Mucosa of descending colon (tissue), 3 donors: ENCODE measurements around the gene MAGI2. TPM values are rescaled to one million over a fixed set of nuclear protein-coding genes. Genes with fewer than 3 reads are reported as not detected.
"Not testable (repeated sequence)": the region's sequence is repeated elsewhere in the genome, so short reads cannot be mapped to it uniquely, and the experiment has no call there.

Experiments used
- ATAC-seq: fragments of 200-7000 bp; cut with Tn5 transposase; one replicate; pipeline ENCODE4 v1.9.1; 2020; ENCODE audit warnings: mild to moderate bottlenecking, moderate library complexity
- DNase-seq, 3 donors: peaks; one replicate each; pipeline ENCODE4 v3.0.0-alpha.2; 2020
- H3K36me3 ChIP-seq: fragments of 200-600 bp; one replicate; pipeline ENCODE4 v1.8.0; 2021; ENCODE audit warnings: low read depth, mild to moderate bottlenecking
- H3K4me1 ChIP-seq: fragments of 200-600 bp; one replicate; pipeline ENCODE4 v1.8.0; 2021; ENCODE audit warnings: low read depth, mild to moderate bottlenecking
- H3K4me3 ChIP-seq: fragments of 200-600 bp; one replicate; pipeline ENCODE4 v1.8.0; 2021; ENCODE audit warnings: mild to moderate bottlenecking
- H3K9me3 ChIP-seq: fragments of 200-600 bp; one replicate; pipeline ENCODE4 v1.8.0; 2021; ENCODE audit warnings: mild to moderate bottlenecking
- intact Hi-C, 2 donors: fragments of 100-400 bp; cut with DNase I in 1 of 2; cut with micrococcal nuclease in 1 of 2; formaldehyde crosslinking; loops; one replicate each; pipeline versions ENCODE4 v1.11.0 to v1.11.1; 2022; cut with DNase I, micrococcal nuclease
- total RNA-seq, 3 donors: library from RNA; stranded (reverse); fragmentation: NEBNext Ultra II Directional in 2 of 3; extraction: Animal tissue kit (Norgen Biotek cat#: 25700) in 2 of 3; gene quantifications; one replicate each; pipeline versions ENCODE4 v1.2.1 to v1.2.4, GENCODE V29; 2021 to 2023
- TF ChIP-seq, protein P1 (sequence below): fragments of 200-600 bp; IDR thresholded peaks from one replicate; pipeline ENCODE4 v1.8.0; 2022; ENCODE audit warnings: antibody characterized with exemption, mild to moderate bottlenecking
- donor health status: DM: no; HTN: no; CAD: no; lungs with moderate emphysema.
- donor health status: DM: no; HTN: no; CAD: no.
- donor health status: DM: no; HTN: yes; CAD: no.

The MAGI2 gene
- total RNA-seq, 3 donors from 2014 or later = 1.9 to 14.5 (median 2.7) TPM

DNA sequence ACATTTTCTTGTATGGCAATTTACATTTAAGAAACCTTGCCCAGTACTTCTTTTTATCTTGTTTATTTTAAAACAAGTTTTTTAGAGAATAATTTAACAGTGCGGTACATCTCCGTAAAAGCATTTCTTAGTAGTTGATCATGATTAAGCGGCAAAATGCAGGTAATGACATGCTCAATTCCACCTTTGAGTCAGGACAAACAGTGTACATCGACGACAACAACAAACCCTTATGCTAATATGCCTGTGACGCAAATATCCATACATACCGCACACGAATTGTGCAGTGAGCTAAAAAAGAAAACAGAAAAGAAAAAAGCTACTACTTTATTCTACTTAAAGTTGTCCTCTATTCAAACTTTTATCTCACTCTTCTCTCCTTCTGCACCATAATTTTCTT lies 1.9 kb downstream of the MAGI2 start:
- Histone ChIP-seq H3K9me3 (no peaks in the 10 kb centered on the region), H3K4me3 (no peak overlapping the region), H3K4me1 (no peaks in the 10 kb centered on the region), H3K36me3 (no peaks in the 10 kb centered on the region)
- DNase-seq (no peak), ATAC-seq (no peak)
- intact Hi-C loops = no loop called here
- TF ChIP-seq, protein P1, sequence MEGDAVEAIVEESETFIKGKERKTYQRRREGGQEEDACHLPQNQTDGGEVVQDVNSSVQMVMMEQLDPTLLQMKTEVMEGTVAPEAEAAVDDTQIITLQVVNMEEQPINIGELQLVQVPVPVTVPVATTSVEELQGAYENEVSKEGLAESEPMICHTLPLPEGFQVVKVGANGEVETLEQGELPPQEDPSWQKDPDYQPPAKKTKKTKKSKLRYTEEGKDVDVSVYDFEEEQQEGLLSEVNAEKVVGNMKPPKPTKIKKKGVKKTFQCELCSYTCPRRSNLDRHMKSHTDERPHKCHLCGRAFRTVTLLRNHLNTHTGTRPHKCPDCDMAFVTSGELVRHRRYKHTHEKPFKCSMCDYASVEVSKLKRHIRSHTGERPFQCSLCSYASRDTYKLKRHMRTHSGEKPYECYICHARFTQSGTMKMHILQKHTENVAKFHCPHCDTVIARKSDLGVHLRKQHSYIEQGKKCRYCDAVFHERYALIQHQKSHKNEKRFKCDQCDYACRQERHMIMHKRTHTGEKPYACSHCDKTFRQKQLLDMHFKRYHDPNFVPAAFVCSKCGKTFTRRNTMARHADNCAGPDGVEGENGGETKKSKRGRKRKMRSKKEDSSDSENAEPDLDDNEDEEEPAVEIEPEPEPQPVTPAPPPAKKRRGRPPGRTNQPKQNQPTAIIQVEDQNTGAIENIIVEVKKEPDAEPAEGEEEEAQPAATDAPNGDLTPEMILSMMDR = no peak

DNA sequence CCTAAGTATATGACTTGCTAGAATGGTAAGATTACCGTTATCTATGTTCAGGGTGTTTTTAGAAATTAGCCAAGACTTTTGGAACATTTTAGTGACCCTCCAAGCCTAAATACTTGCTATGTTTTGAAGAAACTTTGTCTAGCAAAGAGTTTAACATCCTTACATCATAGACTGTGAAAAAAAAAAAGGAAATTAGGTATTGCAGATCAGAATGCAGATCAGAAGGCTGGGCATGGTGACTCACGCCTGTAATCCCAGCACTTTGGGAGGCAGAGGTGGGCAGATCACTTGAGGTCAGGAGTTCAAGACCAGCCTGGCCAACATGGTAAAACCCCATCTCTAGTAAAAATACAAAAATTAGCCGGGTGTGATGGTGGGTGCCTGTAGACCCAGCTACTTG lies 10.7 kb downstream of the MAGI2 start:
- H3K36me3 ChIP-seq, H3K4me3 ChIP-seq, H3K9me3 ChIP-seq, H3K4me1 ChIP-seq, DNase-seq, ATAC-seq, intact Hi-C loops: not testable (repeated sequence)

DNA sequence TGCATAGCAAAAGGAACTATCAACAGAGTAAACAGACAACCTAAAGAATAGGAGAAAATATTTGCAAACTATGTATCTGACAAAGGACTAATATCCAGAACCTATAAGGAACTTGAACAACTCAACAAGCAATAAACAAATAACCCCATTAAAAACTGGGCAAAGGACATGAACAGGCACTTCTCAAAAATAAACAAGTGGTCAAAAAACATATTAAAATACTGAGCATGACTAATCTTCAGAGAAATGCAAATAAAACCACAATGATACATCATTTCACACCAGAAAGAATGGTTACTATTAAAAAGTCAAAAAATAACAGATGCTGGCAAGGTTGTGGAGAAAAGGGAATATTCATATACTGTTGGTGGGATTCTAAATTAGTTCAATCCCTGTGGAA lies 17.1 kb downstream of the MAGI2 start:
- ATAC-seq (no peak), DNase-seq (no peak)
- Histone ChIP-seq H3K9me3 (no peaks in the 10 kb centered on the region), H3K4me1 (no peaks in the 10 kb centered on the region), H3K4me3 (no peak overlapping the region), H3K36me3 (no peaks in the 10 kb centered on the region)
- intact Hi-C loops = no loop called here
- TF ChIP-seq, protein P1 = no peak

DNA sequence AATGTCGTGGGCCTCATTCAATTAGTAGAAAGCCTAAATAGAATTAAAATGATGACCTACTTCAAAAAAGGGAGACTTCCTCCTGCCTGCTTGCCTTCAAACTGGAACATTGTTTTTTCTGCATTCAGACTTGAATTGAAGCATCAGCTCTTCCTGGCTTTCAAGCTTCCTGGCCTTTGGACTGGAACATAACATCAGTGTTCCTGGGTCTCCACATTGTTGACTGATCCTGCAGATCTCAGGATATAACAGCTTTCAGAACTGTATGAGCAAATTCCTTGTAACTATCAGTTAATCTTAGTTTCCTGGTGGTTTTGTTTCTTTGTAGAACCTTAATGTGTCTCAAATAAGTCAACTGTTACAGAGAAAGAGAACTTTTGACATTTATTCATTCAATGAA lies 18.6 kb downstream of the MAGI2 start:
- TF ChIP-seq, protein P1 = no peak
- H3K4me3 ChIP-seq = no peak overlapping the region
- H3K4me1 ChIP-seq = no peaks in the 10 kb centered on the region
- ATAC-seq (no peak), DNase-seq (no peak)
- intact Hi-C loops = no loop called here
- H3K9me3 ChIP-seq = no peaks in the 10 kb centered on the region
- H3K36me3 ChIP-seq = no peaks in the 10 kb centered on the region

DNA sequence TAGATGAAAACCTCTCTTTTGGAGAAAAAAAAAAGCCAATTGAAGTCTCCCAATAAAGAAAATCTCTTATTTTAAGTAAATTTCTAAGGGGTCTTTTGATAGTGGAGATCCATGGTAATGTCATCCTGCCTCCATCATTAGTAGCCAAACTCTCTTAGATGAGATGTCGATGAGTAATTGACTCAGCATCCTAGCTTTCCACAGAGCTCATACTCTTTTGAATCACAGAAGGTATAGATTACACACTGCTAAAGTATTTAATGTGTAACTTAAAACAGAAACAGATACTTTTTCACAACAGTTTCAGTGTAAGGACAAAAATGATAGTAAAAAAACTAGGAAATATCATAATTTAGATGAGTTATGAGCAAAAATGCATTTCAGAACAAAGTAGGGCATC lies 19.4 kb downstream of the MAGI2 start:
- ATAC-seq = no peak
- Histone ChIP-seq H3K4me1 (no peaks in the 10 kb centered on the region), H3K4me3 (no peak overlapping the region), H3K36me3 (no peaks in the 10 kb centered on the region), H3K9me3 (no peaks in the 10 kb centered on the region)
- TF ChIP-seq, protein P1 = no peak
- intact Hi-C loops = no loop called here
- no peak for DNase-seq

DNA sequence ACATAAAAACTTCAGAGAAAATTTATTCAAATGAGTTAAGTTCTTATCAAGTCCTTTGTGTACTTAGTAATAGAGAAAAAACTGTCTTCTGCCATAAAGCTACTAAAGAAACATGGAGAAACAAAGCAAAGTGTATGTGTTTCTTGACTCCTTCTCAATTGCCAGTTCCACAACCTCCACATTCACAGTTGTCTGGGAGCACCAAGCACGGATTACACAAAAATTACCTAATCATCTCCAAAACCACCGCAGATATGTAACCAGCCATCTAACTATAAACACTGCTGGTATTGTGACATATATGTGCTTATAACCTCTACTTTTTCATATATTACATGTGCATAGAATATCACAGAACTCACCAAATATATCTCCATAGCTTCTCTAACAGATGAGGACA lies 23.1 kb downstream of the MAGI2 start:
- intact Hi-C loops = no loop called here
- H3K9me3 ChIP-seq = no peaks in the 10 kb centered on the region
- TF ChIP-seq, protein P1 = no peak
- DNase-seq (no peak), ATAC-seq (no peak)
- no peaks in the 10 kb centered on the region for H3K36me3 ChIP-seq
- no peak overlapping the region for H3K4me3 ChIP-seq
- H3K4me1 ChIP-seq = no peaks in the 10 kb centered on the region
